Vagina (tissue), 2 donors: ENCODE results near the gene GBX2.

Experiments
- CTCF ChIP-seq, 3 experiments: fragments of 450-650 bp in 2 of 3; fragments of 200-600 bp in 1 of 3; sonication (generic) in 1 of 3; IDR thresholded peaks; one replicate each; pipeline ENCODE4 v1.5.1; 2017 to 2019; ENCODE audit warnings: antibody characterized with exemption in 3 of 3, mild to moderate bottlenecking in 2 of 3, moderate library complexity in 2 of 3
- POLR2A ChIP-seq, 2 donors: fragments of 450-650 bp; IDR thresholded peaks; one replicate each; pipeline ENCODE4 v1.6.1; 2017; ENCODE audit warnings: antibody characterized with exemption in 2 of 2, mild to moderate bottlenecking in 2 of 2, moderate library complexity in 2 of 2
- POLR2AphosphoS5 ChIP-seq, 2 donors: sonication (generic); formaldehyde crosslinking; IDR thresholded peaks; one replicate each; pipeline ENCODE4 v1.9.0; 2017; ENCODE audit warnings: antibody characterized with exemption in 2 of 2, mild to moderate bottlenecking in 2 of 2, low read depth in 1 of 2; ENCODE audit not compliant: insufficient read depth in 1 of 2

DNA sequence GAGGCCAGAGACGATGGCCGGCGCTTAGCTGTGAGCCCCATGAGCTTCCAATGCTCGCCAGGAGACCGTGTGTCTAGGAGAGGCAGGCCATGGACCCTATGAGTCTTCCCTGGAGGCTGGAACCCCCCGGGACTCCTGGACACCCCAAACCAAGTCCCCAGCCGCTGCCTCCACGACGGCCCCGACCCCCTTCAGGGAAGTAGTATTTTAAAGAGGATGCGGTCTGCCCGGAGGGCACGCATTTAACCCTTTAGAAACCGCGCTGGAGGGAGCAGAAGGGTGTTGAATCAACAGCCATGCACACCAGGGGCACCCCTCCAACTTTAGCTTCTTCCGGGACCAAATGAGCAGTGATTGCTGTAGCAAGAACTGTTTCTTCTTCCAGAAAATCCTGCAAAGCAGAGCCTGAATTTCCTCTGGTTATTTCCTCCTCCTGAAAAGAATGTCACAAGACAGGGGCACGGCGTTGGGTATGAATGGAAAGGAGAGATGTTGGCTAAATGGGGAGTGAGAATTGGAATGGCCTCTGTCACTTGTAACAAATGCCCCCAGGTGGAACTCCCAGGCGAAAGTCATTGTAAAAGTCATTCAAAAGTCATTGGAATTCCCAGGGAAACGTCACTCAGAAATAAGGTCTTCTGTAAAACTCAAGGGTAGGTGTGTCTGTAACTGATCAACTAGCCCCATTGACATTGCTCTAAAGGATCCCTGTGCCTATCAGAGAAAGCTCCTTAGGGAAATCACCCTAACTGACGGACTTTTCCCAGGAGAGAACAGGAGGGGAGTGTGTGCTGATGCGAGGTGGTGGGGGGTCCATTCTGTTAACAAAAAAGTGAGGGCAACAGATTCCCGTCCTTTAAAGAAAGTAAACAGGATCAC is 5.8 kb upstream of the GBX2 start:
- TF ChIP-seq POLR2AphosphoS5 (IDR thresholded peaks at IDR 0.05; ENCODE audit: insufficient read depth in 1 of 2, low read depth in 1 of 2) (no peak), CTCF (IDR thresholded peaks at IDR 0.05) (no peak), POLR2A (IDR thresholded peaks at IDR 0.05) (no peak)
